A673 (cell line): ENCODE data around the gene AURKAIP1. TPM values are rescaled to one million over a fixed set of nuclear protein-coding genes. Genes with fewer than 3 reads are reported as not detected.

Experiments used
- BruUV-seq: library from RNA; stranded (reverse); fragments of 400-500 nt; replicated peaks from 2 replicates; lab custom pipeline; 2021; lab: Mats Ljungman, UMichigan
- CTCF ChIA-PET: fragments of 300-600 bp; sonication (Branson Sonifier 250); formaldehyde crosslinking; loops from one replicate; lab custom pipeline; 2022; ENCODE audit warnings: antibody characterized with exemption; lab: Charles Lee
- POLR2A ChIA-PET: fragments of 300-600 bp; sonication (Branson Sonifier 250); formaldehyde crosslinking; loops from one replicate; lab custom pipeline; 2022; ENCODE audit warnings: antibody characterized with exemption; ENCODE audit not compliant: low non-redundant PET; lab: Charles Lee
- DNase-seq: peaks from one replicate; pipeline ENCODE4 v3.0.0-alpha.2; 2015; ENCODE audit warnings: low spot score
- H3K27ac ChIP-seq: fragments of 200-600 bp; sonication (generic); 2 replicates; pipeline ENCODE4 v1.5.1; 2016; ENCODE audit warnings: mixed run types, low read depth, mild to moderate bottlenecking, mixed read lengths, antibody characterized with exemption, low read length; ENCODE audit not compliant: poor library complexity, severe bottlenecking
- H3K27me3 ChIP-seq: fragments of 200-600 bp; sonication (generic); replicated peaks from 2 replicates; pipeline ENCODE4 v1.6.1; 2017; ENCODE audit warnings: mixed run types, low read depth, mild to moderate bottlenecking, mixed read lengths, antibody characterized with exemption, low read length; ENCODE audit not compliant: insufficient read depth, poor library complexity
- H3K36me3 ChIP-seq: fragments of 200-600 bp; sonication (generic); 2 replicates; pipeline ENCODE4 v1.6.1; 2016; ENCODE audit warnings: mixed run types, mild to moderate bottlenecking, mixed read lengths, antibody characterized with exemption, low read length; ENCODE audit not compliant: insufficient read depth, poor library complexity, severe bottlenecking
- H3K4me1 ChIP-seq: fragments of 200-600 bp; sonication (generic); 2 replicates; pipeline ENCODE4 v1.6.1; 2017; ENCODE audit warnings: mixed run types, mild to moderate bottlenecking, mixed read lengths, antibody characterized with exemption, low read length; ENCODE audit not compliant: insufficient read depth, poor library complexity, severe bottlenecking
- H3K4me3 ChIP-seq: fragments of 200-600 bp; sonication (generic); 2 replicates; pipeline ENCODE4 v1.5.1; 2016; ENCODE audit warnings: low read depth, mixed run types, mild to moderate bottlenecking, mixed read lengths, low read length; ENCODE audit not compliant: poor library complexity, severe bottlenecking
- H3K9me3 ChIP-seq: fragments of 200-600 bp; sonication (generic); 2 replicates; pipeline ENCODE4 v1.6.1; 2016; ENCODE audit warnings: mixed run types, low read depth, mild to moderate bottlenecking, mixed read lengths, antibody characterized with exemption, low read length; ENCODE audit not compliant: poor library complexity, severe bottlenecking
- CTCF ChIP-seq: fragments of 300-800, 200-600 bp; sonication (generic); conservative IDR thresholded peaks from 2 replicates; pipeline ENCODE4 v1.5.1; 2017; ENCODE audit warnings: low read depth, mild to moderate bottlenecking, antibody characterized with exemption, low read length, moderate library complexity, mixed read lengths
- EZH2 ChIP-seq: fragments of 200-600 bp; sonication (generic); IDR thresholded peaks from 2 replicates; pipeline ENCODE4 v1.6.1; 2017; ENCODE audit warnings: borderline replicate concordance, low read depth, mild to moderate bottlenecking, mixed read lengths, antibody characterized with exemption, low read length; ENCODE audit not compliant: poor library complexity, severe bottlenecking
- intact Hi-C: fragments of 100-400 bp; cut with micrococcal nuclease; formaldehyde crosslinking; loops from one replicate; pipeline ENCODE4 v1.10.0; 2022; ENCODE audit not compliant: unreplicated experiment
- total RNA-seq: library from RNA; stranded (reverse); gene quantifications from 2 replicates; pipeline ENCODE4 v1.2.3, GENCODE V29; 2021

The AURKAIP1 gene
- total RNA-seq, 1 experiment from 2014 or later, result 172 TPM

- DNase-seq, result no peak
- Histone ChIP-seq H3K36me3 (no peaks in the 10 kb centered on the region), H3K27ac (no peak overlapping the region), H3K27me3 (no peaks in the 10 kb centered on the region), H3K9me3 (no peaks in the 10 kb centered on the region), H3K4me3 (no peak overlapping the region), H3K4me1 (no peaks in the 10 kb centered on the region)
- BruUV-seq, result no TSS peak
- ChIA-PET POLR2A (no interaction called here), CTCF (interaction anchor here (0.7 to 0.8 kb wide), 2 partner anchors 13 to 48 kb away, joined by 4 to 9 read pairs; no protein-coding TSS in a partner anchor)
- intact Hi-C loops, result no loop called here
- TF ChIP-seq EZH2, result no peak
- no peak for TF ChIP-seq CTCF
These were observed 45.7 kb upstream of the AURKAIP1 start for GRCh38 chr1:1420654-1421141.

- CTCF ChIA-PET, result interaction anchor here (0.8 kb wide), 1 partner anchor 12 kb away, joined by 4 read pairs; no protein-coding TSS in a partner anchor
- H3K9me3 ChIP-seq, result no peaks in the 10 kb centered on the region
- H3K27me3 ChIP-seq, result no peaks in the 10 kb centered on the region
- no TSS peak for BruUV-seq
- H3K4me3 ChIP-seq, result no peak overlapping the region
- H3K36me3 ChIP-seq, result no peaks in the 10 kb centered on the region
- H3K4me1 ChIP-seq, result no peaks in the 10 kb centered on the region
- intact Hi-C loops, result loop anchor here (5.0 kb wide), 1 partner anchor 37 kb away; no protein-coding TSS in a partner anchor
- no peak overlapping the region for H3K27ac ChIP-seq
- no peak for DNase-seq
- POLR2A ChIA-PET, result no interaction called here
- no peak for TF ChIP-seq EZH2
- TF ChIP-seq CTCF, result no peak
These were observed 45.0 kb upstream of the AURKAIP1 start for GRCh38 chr1:1419813-1420653.

GRCh38 chr1:1419363-1419812, 44.4 kb upstream of the AURKAIP1 start:
- H3K27me3 ChIP-seq, result no peaks in the 10 kb centered on the region
- ChIA-PET POLR2A (no interaction called here), CTCF (no interaction called here)
- BruUV-seq, result no TSS peak
- no peak overlapping the region for H3K4me3 ChIP-seq
- H3K27ac ChIP-seq, result no peak overlapping the region
- DNase-seq, result no peak
- no peaks in the 10 kb centered on the region for H3K36me3 ChIP-seq
- H3K4me1 ChIP-seq, result no peaks in the 10 kb centered on the region
- TF ChIP-seq EZH2 (no peak), CTCF (no peak)
- intact Hi-C loops, result loop anchor here (5.0 kb wide), 1 partner anchor 38 kb away; no protein-coding TSS in a partner anchor
- H3K9me3 ChIP-seq, result no peaks in the 10 kb centered on the region
